Femur (tissue), 1 donor: ENCODE data around the gene AVL9.
"Not testable (repeated sequence)": the region's sequence is repeated elsewhere in the genome, so short reads cannot be mapped to it uniquely, and the experiment has no call there.

Experiments used
- DNase-seq: peaks from one replicate; pipeline ENCODE4 v3.0.0-alpha.2; 2017

Gene AVL9

GRCh38 chr7:32496052-32496813 is 944 bp downstream of the AVL9 start:
- no peak for DNase-seq

GRCh38 chr7:32499755-32500154 is 4.5 kb downstream of the AVL9 start:
- DNase-seq = not testable (repeated sequence)

GRCh38 chr7:32500216-32500615 is 4.9 kb downstream of the AVL9 start:
- DNase-seq = not testable (repeated sequence)

GRCh38 chr7:32500922-32501341 is 5.6 kb downstream of the AVL9 start:
- no peak for DNase-seq

- DNase-seq = no peak
These were observed 6.2 kb downstream of the AVL9 start for GRCh38 chr7:32501522-32501921.

DNA sequence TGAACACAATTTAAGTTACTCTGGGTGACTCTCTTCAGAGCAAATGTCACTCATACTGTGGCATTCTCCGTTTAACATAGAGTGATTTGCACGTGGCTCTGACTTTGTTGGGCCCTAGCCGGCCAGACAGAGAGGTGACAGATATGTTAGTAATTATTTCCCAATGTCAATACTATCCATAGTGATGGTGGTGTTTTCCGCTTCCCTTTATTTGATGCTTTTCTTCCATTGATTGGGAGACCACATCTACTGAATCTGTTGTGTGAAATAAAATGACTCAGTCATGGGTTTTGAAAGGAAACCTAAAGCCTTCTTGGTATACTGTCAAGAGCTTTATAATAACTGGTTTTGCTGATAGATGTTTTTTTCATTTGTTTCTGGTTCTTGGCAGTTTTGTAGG is 7.4 kb downstream of the AVL9 start:
- no peak for DNase-seq

GRCh38 chr7:32506266-32507054 is 11.2 kb downstream of the AVL9 start:
- no peak for DNase-seq

GRCh38 chr7:32507414-32507813 is 12.1 kb downstream of the AVL9 start:
- no peak for DNase-seq

DNA sequence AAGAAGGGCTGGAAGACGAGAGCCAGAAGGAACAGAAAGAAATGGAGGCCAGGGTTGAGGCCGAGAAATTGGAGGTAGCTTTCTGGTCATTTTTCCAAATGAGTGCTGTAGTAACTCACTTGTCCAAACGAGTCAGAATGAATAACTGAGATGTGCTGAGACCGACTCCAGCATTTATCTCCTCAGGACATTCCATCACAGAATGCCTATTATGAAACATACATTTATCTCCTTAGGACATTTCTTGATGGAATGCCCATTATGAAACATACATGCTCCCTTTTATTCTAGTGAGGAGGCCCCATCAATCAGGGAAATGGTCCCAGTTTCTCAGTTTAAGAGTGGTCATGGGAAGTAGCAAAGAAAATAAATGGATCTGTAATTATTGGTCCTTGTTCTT is 16.5 kb downstream of the AVL9 start:
- no peak for DNase-seq

GRCh38 chr7:32513210-32513609 is 17.9 kb downstream of the AVL9 start:
- DNase-seq = no peak

- DNase-seq = no peak
These were observed 20.7 kb downstream of the AVL9 start for GRCh38 chr7:32515890-32516550.

DNA sequence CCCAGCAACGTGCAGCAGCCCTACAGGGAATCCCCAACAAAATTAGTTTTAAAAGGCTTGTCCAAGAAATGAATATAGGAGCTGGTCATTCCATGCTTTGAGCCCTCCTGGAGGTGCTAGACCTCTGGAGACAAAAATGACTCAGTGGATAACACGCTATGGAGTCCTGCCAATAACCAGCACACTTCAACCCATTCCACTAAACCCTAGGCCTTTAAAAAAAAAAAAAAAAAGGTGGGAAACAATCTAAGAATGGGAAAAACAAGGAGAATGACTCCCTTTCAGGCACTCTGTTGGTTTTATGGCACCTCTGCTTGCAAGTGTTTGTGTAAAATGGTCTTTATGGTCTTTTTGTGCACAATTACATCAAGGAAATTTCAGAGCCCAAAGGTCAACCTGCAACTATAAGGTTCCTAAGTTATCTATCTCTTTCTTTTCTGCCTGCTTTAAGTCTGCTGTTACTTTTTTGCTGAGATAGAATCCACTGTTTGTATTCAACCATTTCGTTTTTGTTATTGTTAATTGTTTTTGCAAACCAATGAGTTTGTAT is 21.3 kb downstream of the AVL9 start:
- DNase-seq = no peak

DNA sequence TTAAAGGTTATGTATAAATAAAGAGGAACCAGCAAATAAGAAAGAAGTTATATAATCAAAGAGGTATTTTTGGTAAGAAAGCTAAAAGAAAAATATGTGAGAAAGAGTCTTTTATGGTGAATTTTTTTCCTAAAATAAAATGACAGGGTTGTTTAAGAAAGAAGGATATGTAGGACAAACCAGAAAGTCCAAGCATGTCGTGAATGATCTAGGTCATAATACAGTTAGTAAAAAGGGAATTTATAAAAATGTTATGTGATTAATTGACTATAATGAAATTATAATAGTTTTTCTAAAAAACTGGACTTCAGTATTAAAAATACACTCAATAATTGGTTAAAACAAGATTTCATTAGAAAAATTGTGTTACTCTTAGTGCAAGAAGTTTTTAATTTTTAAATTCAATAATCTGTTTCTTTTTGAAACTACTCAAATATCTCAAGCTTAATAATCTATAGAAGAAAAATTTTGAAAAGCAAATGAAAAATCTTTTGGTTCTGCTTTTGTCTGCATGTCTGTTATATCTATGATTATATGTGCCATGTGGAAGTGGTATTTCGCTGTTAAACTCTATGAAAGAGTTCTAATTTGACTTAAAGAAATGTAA is 23.3 kb downstream of the AVL9 start:
- DNase-seq = no peak

DNA sequence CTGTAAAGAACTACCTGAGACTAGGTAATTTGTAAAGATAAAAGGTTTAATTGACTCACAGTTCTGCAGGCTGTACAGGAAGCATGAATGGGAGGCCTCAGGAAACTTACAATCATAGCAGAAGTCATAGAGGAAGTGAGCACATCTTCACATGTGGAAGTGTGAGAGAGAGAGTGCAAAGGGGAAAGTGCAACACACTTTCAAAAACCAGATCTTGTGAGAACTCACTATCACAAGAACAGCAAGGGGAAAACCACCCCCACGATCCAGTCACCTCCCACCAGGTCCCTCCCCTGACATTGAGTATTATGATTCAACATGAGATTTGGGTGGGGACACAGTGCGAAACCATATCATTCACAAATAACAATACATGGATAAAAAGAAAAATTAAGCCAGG is 24.5 kb downstream of the AVL9 start:
- DNase-seq = no peak

DNA sequence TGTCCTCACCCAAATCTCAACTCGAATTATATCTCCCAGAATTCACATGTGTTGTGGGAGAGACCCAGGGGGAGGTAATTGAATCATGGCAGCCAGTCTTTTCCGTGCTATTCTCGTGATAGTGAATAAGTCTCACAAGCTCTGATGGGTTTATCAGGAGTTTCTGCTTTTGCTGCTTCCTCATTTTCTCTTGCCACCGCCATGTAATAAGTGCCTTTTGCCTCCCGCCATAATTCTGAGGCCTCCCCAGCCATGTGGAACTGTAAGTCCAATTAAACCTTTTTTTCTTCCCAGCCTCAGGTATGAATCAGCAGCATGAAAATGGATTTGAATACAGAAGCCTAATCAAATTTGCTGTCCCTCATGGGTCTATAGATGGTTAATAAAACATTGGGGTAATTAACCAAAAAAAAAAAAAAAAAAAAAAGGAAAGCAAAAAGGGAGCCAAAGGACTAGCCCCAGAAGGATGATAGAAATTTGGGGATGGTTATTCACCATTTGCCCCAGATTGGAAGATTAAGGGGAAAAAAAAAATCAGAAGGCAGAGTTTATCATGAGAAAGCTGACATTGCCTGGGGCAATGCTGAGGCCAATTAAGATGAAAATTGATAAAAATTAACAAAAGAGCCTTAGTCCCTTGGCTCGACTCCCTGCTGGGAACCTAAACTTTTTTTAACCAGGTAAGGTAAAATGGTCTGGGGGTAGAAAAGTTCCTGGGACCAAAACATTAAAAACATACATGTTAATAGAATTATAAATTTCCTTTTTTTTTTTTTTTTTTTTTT is 27.6 kb downstream of the AVL9 start:
- no peak for DNase-seq

- DNase-seq = no peak
These were observed 29.3 kb downstream of the AVL9 start for GRCh38 chr7:32524631-32525030.

DNA sequence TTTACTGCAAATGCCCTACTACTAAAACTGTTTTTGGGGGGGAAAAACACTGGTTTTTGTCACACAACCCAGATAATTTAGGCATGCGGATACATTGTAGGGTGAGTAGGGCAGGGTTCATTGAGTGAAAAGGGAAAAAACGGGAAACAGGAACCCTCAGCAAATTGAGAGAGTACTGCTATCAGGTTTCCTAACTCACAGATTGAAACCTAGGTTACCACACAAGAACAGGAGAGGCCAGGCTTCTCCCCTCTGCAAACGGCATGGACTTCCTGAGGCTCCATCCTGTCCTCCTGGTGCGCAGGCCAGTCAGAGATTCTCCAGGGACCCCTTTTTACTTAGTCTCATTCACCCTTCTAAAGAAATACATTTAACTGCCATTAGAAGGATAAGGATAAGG is 30.6 kb downstream of the AVL9 start:
- no peak for DNase-seq

- DNase-seq = no peak
These were observed 36.1 kb downstream of the AVL9 start for GRCh38 chr7:32531402-32531801.

DNA sequence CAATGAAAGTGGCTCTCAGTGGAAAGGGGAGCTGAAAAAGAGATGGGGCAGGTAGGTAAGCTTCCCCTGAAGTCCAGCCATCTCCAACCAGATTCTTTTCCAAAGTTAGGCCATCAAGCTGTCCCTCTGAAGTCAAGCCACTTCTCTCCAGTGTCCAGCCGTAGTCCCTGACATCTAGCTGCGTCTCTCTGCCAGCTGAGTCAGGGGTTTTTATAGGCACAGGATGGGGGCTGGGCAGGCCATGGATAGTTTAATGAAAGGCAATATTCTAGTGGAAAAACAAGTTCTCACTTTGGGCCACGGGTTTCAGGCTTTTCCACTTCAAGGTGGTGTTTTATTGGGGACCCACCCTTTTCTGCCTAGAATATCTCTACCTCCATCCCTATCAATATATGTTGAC is 36.8 kb downstream of the AVL9 start:
- no peak for DNase-seq

DNA sequence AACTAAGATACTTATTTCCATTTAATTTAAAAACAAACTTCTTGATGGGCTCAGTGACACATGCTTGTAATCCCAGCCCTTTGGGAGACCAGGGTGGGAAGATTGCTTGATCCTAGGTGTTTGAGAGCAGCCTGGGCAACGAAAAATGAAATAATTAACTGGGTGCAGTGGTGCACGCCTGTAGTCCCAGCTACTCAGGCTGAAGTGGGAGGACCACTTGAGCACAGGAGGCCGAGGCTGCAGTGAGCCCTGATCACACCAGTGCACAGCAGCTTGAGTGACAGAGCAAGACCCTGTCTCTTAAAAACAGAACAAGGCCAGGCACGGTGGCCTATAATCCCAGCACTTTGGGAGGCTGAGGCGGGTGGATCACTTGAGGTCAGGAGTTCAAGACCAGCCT is 37.4 kb downstream of the AVL9 start:
- DNase-seq = no peak

- no peak for DNase-seq
These were observed 38.2 kb downstream of the AVL9 start for GRCh38 chr7:32533276-32534029.
